ENCODE results near the gene PAX7.

- no peak for TF ChIP-seq CTCF (conservative IDR thresholded peaks at IDR 0.05)
- no peak for TF ChIP-seq ZFX (IDR thresholded peaks at IDR 0.05)
Observed at GRCh38 chr1:18657506-18658201, 27.0 kb downstream of the PAX7 start.

Data from C4-2B (cell line).